ENCODE data around the gene GRM7.

Gene GRM7

GRCh38 chr3:7658294-7658693, 797.4 kb downstream of the GRM7 start:
- Histone ChIP-seq H3K9me3 (ENCODE audit: control insufficient read depth, low read length) (no peaks in the 10 kb centered on the region), H3K4me1 (ENCODE audit: control insufficient read depth, insufficient read depth, low read length, poor library complexity, severe bottlenecking) (peaks cover 3% of the 10 kb centered on the region), H3K27ac (ENCODE audit: low read depth, low read length, severe bottlenecking) (no peak overlapping the region), H3K36me3 (ENCODE audit: control insufficient read depth, insufficient read depth, low read length) (no peaks in the 10 kb centered on the region), H3K4me3 (ENCODE audit: extremely low read depth, insufficient read depth, low read length, poor library complexity, severe bottlenecking) (no peak overlapping the region)
- WGBS, 2 experiments (ENCODE audit: insufficient coverage in 2 of 2), result 90% methylated on average over 2 of the region's 3 CpGs; no CpG with 5 or more reads in 1 of the 2 experiments

GRCh38 chr3:7659079-7659478, 798.2 kb downstream of the GRM7 start:
- no peaks in the 10 kb centered on the region for H3K36me3 ChIP-seq (ENCODE audit: control insufficient read depth, insufficient read depth, low read length)
- peaks cover 3% of the 10 kb centered on the region for H3K4me1 ChIP-seq (ENCODE audit: control insufficient read depth, insufficient read depth, low read length, poor library complexity, severe bottlenecking)
- no peak overlapping the region for H3K27ac ChIP-seq (ENCODE audit: low read depth, low read length, severe bottlenecking)
- no peaks in the 10 kb centered on the region for H3K9me3 ChIP-seq (ENCODE audit: control insufficient read depth, low read length)
- no peak overlapping the region for H3K4me3 ChIP-seq (ENCODE audit: extremely low read depth, insufficient read depth, low read length, poor library complexity, severe bottlenecking)
- no CpG with 5 or more reads among the region's 1 CpG for WGBS, 2 experiments (ENCODE audit: insufficient coverage in 2 of 2)

- no peak overlapping the region for H3K27ac ChIP-seq (ENCODE audit: low read depth, low read length, severe bottlenecking)
- H3K9me3 ChIP-seq (ENCODE audit: control insufficient read depth, low read length), result no peaks in the 10 kb centered on the region
- H3K4me3 ChIP-seq (ENCODE audit: extremely low read depth, insufficient read depth, low read length, poor library complexity, severe bottlenecking), result no peak overlapping the region
- no peaks in the 10 kb centered on the region for H3K4me1 ChIP-seq (ENCODE audit: control insufficient read depth, insufficient read depth, low read length, poor library complexity, severe bottlenecking)
- no peaks in the 10 kb centered on the region for H3K36me3 ChIP-seq (ENCODE audit: control insufficient read depth, insufficient read depth, low read length)
- 60 to 93% methylated on average over 1 to 2 of the region's 4 CpGs for WGBS, 2 experiments (ENCODE audit: insufficient coverage in 2 of 2)
Measured at GRCh38 chr3:7663771-7664170, 802.9 kb downstream of the GRM7 start.

GRCh38 chr3:7667774-7668173, 806.9 kb downstream of the GRM7 start:
- H3K9me3 ChIP-seq (ENCODE audit: control insufficient read depth, low read length), result no peaks in the 10 kb centered on the region

GRCh38 chr3:7669641-7670040, 808.7 kb downstream of the GRM7 start:
- no peaks in the 10 kb centered on the region for H3K36me3 ChIP-seq (ENCODE audit: control insufficient read depth, insufficient read depth, low read length)
- WGBS, 2 experiments (ENCODE audit: insufficient coverage in 2 of 2), result 89 to 92% methylated on average over 2 to 3 of the region's 3 CpGs
- H3K4me1 ChIP-seq (ENCODE audit: control insufficient read depth, insufficient read depth, low read length, poor library complexity, severe bottlenecking), result no peaks in the 10 kb centered on the region
- no peak overlapping the region for H3K27ac ChIP-seq (ENCODE audit: low read depth, low read length, severe bottlenecking)
- H3K4me3 ChIP-seq (ENCODE audit: extremely low read depth, insufficient read depth, low read length, poor library complexity, severe bottlenecking), result no peak overlapping the region
- no peaks in the 10 kb centered on the region for H3K9me3 ChIP-seq (ENCODE audit: control insufficient read depth, low read length)

More at GRCh38 chr3:7667774-7668173, 806.9 kb downstream of the GRM7 start:
- 60% methylated on average over 1 of the region's 1 CpG; no CpG with 5 or more reads in 1 of the 2 experiments for WGBS, 2 experiments (ENCODE audit: insufficient coverage in 2 of 2)
- no peak overlapping the region for H3K4me3 ChIP-seq (ENCODE audit: extremely low read depth, insufficient read depth, low read length, poor library complexity, severe bottlenecking)
- no peak overlapping the region for H3K27ac ChIP-seq (ENCODE audit: low read depth, low read length, severe bottlenecking)
- H3K36me3 ChIP-seq (ENCODE audit: control insufficient read depth, insufficient read depth, low read length), result no peaks in the 10 kb centered on the region
- H3K4me1 ChIP-seq (ENCODE audit: control insufficient read depth, insufficient read depth, low read length, poor library complexity, severe bottlenecking), result no peaks in the 10 kb centered on the region

- no peak overlapping the region for H3K27ac ChIP-seq (ENCODE audit: low read depth, low read length, severe bottlenecking)
- H3K4me3 ChIP-seq (ENCODE audit: extremely low read depth, insufficient read depth, low read length, poor library complexity, severe bottlenecking), result no peak overlapping the region
- WGBS, 2 experiments (ENCODE audit: insufficient coverage in 2 of 2), result 83 to 90% methylated on average over 2 of the region's 3 CpGs
- no peaks in the 10 kb centered on the region for H3K9me3 ChIP-seq (ENCODE audit: control insufficient read depth, low read length)
- H3K4me1 ChIP-seq (ENCODE audit: control insufficient read depth, insufficient read depth, low read length, poor library complexity, severe bottlenecking), result no peaks in the 10 kb centered on the region
- H3K36me3 ChIP-seq (ENCODE audit: control insufficient read depth, insufficient read depth, low read length), result no peaks in the 10 kb centered on the region
Measured at GRCh38 chr3:7678521-7678920, 817.6 kb downstream of the GRM7 start.

GRCh38 chr3:7682822-7683229, 821.9 kb downstream of the GRM7 start:
- 48 to 60% methylated on average over 1 to 2 of the region's 4 CpGs for WGBS, 2 experiments (ENCODE audit: insufficient coverage in 2 of 2)
- Histone ChIP-seq H3K4me3 (ENCODE audit: extremely low read depth, insufficient read depth, low read length, poor library complexity, severe bottlenecking) (no peak overlapping the region), H3K4me1 (ENCODE audit: control insufficient read depth, insufficient read depth, low read length, poor library complexity, severe bottlenecking) (no peaks in the 10 kb centered on the region), H3K9me3 (ENCODE audit: control insufficient read depth, low read length) (no peaks in the 10 kb centered on the region), H3K36me3 (ENCODE audit: control insufficient read depth, insufficient read depth, low read length) (no peaks in the 10 kb centered on the region), H3K27ac (ENCODE audit: low read depth, low read length, severe bottlenecking) (no peak overlapping the region)

GRCh38 chr3:7683426-7683825, 822.5 kb downstream of the GRM7 start:
- H3K27ac ChIP-seq (ENCODE audit: low read depth, low read length, severe bottlenecking), result no peak overlapping the region
- H3K4me3 ChIP-seq (ENCODE audit: extremely low read depth, insufficient read depth, low read length, poor library complexity, severe bottlenecking), result no peak overlapping the region
- no CpG with 5 or more reads among the region's 1 CpG for WGBS, 2 experiments (ENCODE audit: insufficient coverage in 2 of 2)
- H3K9me3 ChIP-seq (ENCODE audit: control insufficient read depth, low read length), result no peaks in the 10 kb centered on the region
- no peaks in the 10 kb centered on the region for H3K36me3 ChIP-seq (ENCODE audit: control insufficient read depth, insufficient read depth, low read length)
- no peaks in the 10 kb centered on the region for H3K4me1 ChIP-seq (ENCODE audit: control insufficient read depth, insufficient read depth, low read length, poor library complexity, severe bottlenecking)

- no peaks in the 10 kb centered on the region for H3K9me3 ChIP-seq (ENCODE audit: control insufficient read depth, low read length)
- 17% methylated on average over 1 of the region's 1 CpG; no CpG with 5 or more reads in 1 of the 2 experiments for WGBS, 2 experiments (ENCODE audit: insufficient coverage in 2 of 2)
- no peaks in the 10 kb centered on the region for H3K36me3 ChIP-seq (ENCODE audit: control insufficient read depth, insufficient read depth, low read length)
- no peak overlapping the region for H3K4me3 ChIP-seq (ENCODE audit: extremely low read depth, insufficient read depth, low read length, poor library complexity, severe bottlenecking)
- H3K4me1 ChIP-seq (ENCODE audit: control insufficient read depth, insufficient read depth, low read length, poor library complexity, severe bottlenecking), result no peaks in the 10 kb centered on the region
- H3K27ac ChIP-seq (ENCODE audit: low read depth, low read length, severe bottlenecking), result no peak overlapping the region
Measured at GRCh38 chr3:7684182-7684715, 823.3 kb downstream of the GRM7 start.

GRCh38 chr3:7687428-7688147, 826.7 kb downstream of the GRM7 start:
- no peaks in the 10 kb centered on the region for H3K9me3 ChIP-seq (ENCODE audit: control insufficient read depth, low read length)
- H3K4me1 ChIP-seq (ENCODE audit: control insufficient read depth, insufficient read depth, low read length, poor library complexity, severe bottlenecking), result no peaks in the 10 kb centered on the region
- no peak overlapping the region for H3K4me3 ChIP-seq (ENCODE audit: extremely low read depth, insufficient read depth, low read length, poor library complexity, severe bottlenecking)
- no peak overlapping the region for H3K27ac ChIP-seq (ENCODE audit: low read depth, low read length, severe bottlenecking)
- WGBS, 2 experiments (ENCODE audit: insufficient coverage in 2 of 2), result no CpG with 5 or more reads among the region's 6 CpGs
- no peaks in the 10 kb centered on the region for H3K36me3 ChIP-seq (ENCODE audit: control insufficient read depth, insufficient read depth, low read length)

GRCh38 chr3:7692866-7693265, 832.0 kb downstream of the GRM7 start:
- WGBS, 2 experiments (ENCODE audit: insufficient coverage in 2 of 2), result 83 to 100% methylated on average over 1 of the region's 3 CpGs

More at GRCh38 chr3:7692866-7693265, 832.0 kb downstream of the GRM7 start:
- no peak overlapping the region for H3K4me3 ChIP-seq (ENCODE audit: extremely low read depth, insufficient read depth, low read length, poor library complexity, severe bottlenecking)
- no peaks in the 10 kb centered on the region for H3K9me3 ChIP-seq (ENCODE audit: control insufficient read depth, low read length)
- H3K36me3 ChIP-seq (ENCODE audit: control insufficient read depth, insufficient read depth, low read length), result no peaks in the 10 kb centered on the region
- no peaks in the 10 kb centered on the region for H3K4me1 ChIP-seq (ENCODE audit: control insufficient read depth, insufficient read depth, low read length, poor library complexity, severe bottlenecking)
- H3K27ac ChIP-seq (ENCODE audit: low read depth, low read length, severe bottlenecking), result no peak overlapping the region
